Activated naive CD4-positive, alpha-beta T cell treated with anti-CD3 and anti-CD28 coated beads, Interleukin-2, amount 50 U/mL, for 72 hours (primary cell): Measurements from ENCODE around the gene JAK1. TPM values are rescaled to one million over a fixed set of nuclear protein-coding genes. Genes with fewer than 3 reads are reported as not detected.

ENCODE experiments used
- ATAC-seq, 2 donors: fragments of 150-1000 bp; cut with Tn5 transposase; 2 replicates each; pipeline ENCODE4 v1.10.0; 2021; ENCODE audit warnings: mild to moderate bottlenecking in 2 of 2, moderate library complexity in 2 of 2
- DNase-seq, 2 donors: peaks; one replicate each; pipeline ENCODE4 v3.0.0; 2021 to 2022; ENCODE audit warnings: low spot score in 2 of 2
- H3K27ac Mint-ChIP-seq, 2 donors: one replicate each; pipeline ENCODE4 v1.8.0; 2022; ENCODE audit warnings: mild to moderate bottlenecking in 2 of 2, mixed read lengths in 2 of 2
- H3K36me3 Mint-ChIP-seq, 2 donors: one replicate each; pipeline ENCODE4 v1.8.0; 2022; ENCODE audit warnings: mixed read lengths in 2 of 2
- H3K9me3 Mint-ChIP-seq, 2 donors: one replicate each; pipeline ENCODE4 v1.8.0; 2022; ENCODE audit warnings: mixed read lengths in 2 of 2
- total RNA-seq, 2 donors: library from RNA; stranded (reverse); gene quantifications; one replicate each; pipeline ENCODE4 v1.2.3, GENCODE V29; 2022

JAK1 gene
- total RNA-seq, 2 donors from 2014 or later = 95.3 to 133 TPM

GRCh38 chr1:64962441-64962840 is 3.9 kb downstream of the JAK1 start:
- ATAC-seq (peak; percentile 26 to 56), DNase-seq (peak; percentile 27 to 69)
- Mint-ChIP-seq H3K27ac (peak overlapping the region; percentile 83 to 85), H3K36me3 (peaks cover 8 to 10% of the 10 kb centered on the region in 2 donors), H3K9me3 (no peaks in the 10 kb centered on the region)

DNA sequence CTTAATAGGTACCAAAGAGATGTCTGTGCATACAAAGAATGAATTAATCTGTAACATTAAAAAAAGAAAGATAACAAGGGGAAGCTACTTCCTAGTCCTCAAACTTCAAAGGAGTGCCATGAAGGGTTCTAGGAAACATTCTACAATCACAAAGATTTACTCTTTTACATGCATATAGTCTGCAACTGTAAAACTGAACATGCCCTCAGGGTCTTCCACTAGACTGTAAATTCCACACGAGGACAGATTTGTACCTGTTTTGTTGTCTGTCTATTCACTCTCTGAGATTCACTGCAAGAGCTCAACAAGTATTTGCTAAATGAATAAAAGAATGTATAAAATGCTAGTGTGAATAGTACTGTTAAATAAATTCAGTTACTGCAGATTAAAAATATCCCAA is 4.4 kb downstream of the JAK1 start:
- H3K36me3 Mint-ChIP-seq = peaks cover 8 to 10% of the 10 kb centered on the region in 2 donors
- no peaks in the 10 kb centered on the region for H3K9me3 Mint-ChIP-seq
- DNase-seq (no peak), ATAC-seq (no peak)
- H3K27ac Mint-ChIP-seq = peak overlapping the region; percentile 83 to 85

GRCh38 chr1:64960731-64961130 is 5.6 kb downstream of the JAK1 start:
- Mint-ChIP-seq H3K9me3 (no peaks in the 10 kb centered on the region), H3K36me3 (peaks cover 7 to 9% of the 10 kb centered on the region in 2 donors), H3K27ac (peak overlapping the region; percentile 39 to 83)
- DNase-seq (no peak), ATAC-seq (peak; percentile 24 to 42)

GRCh38 chr1:64959986-64960385 is 6.4 kb downstream of the JAK1 start:
- Mint-ChIP-seq H3K27ac (peak overlapping the region; percentile 50 to 83), H3K36me3 (peaks cover 0 to 2% of the 10 kb centered on the region in 2 donors), H3K9me3 (no peaks in the 10 kb centered on the region)
- ATAC-seq = no peak
- DNase-seq = no peak

- peak; percentile 89 for ATAC-seq
- Mint-ChIP-seq H3K36me3 (no peaks in the 10 kb centered on the region), H3K27ac (no peak overlapping the region), H3K9me3 (no peaks in the 10 kb centered on the region)
- peak; percentile 49 to 61 for DNase-seq
These were observed 9.5 kb downstream of the JAK1 start for GRCh38 chr1:64956733-64957441.

DNA sequence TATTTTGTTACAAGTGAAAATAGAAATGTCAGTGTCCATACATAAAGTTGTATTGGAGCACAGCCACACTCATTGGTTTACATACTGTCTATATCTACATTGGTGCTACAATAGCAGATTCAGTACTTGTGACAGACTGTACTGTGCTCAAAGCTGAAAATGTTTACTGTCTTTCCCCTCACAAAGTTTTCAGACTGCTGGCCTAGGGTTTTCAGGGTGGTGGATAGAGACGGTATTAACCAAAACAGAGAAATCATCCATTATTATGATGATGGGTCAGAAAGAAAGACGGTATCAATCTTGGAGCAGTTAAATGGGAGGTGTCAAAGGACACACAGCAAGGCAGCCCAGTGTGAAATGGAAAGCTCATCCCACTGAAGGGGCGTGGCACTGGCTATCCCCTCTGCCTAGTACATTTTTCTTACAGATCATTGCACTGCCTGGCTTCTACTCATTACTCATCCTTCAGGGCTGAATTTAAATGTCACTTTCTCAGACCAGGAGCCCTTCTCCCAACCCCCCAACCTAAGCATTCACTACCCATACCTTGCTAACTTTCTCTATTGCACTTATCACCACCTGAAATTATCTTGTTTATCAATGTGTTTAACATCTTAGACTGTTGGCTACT is 10.2 kb downstream of the JAK1 start:
- peak; percentile 38 to 60 for ATAC-seq
- H3K9me3 Mint-ChIP-seq = no peaks in the 10 kb centered on the region
- DNase-seq = peak in 1 of 2 donors; percentile 24
- H3K36me3 Mint-ChIP-seq = no peaks in the 10 kb centered on the region
- H3K27ac Mint-ChIP-seq = no peak overlapping the region

DNA sequence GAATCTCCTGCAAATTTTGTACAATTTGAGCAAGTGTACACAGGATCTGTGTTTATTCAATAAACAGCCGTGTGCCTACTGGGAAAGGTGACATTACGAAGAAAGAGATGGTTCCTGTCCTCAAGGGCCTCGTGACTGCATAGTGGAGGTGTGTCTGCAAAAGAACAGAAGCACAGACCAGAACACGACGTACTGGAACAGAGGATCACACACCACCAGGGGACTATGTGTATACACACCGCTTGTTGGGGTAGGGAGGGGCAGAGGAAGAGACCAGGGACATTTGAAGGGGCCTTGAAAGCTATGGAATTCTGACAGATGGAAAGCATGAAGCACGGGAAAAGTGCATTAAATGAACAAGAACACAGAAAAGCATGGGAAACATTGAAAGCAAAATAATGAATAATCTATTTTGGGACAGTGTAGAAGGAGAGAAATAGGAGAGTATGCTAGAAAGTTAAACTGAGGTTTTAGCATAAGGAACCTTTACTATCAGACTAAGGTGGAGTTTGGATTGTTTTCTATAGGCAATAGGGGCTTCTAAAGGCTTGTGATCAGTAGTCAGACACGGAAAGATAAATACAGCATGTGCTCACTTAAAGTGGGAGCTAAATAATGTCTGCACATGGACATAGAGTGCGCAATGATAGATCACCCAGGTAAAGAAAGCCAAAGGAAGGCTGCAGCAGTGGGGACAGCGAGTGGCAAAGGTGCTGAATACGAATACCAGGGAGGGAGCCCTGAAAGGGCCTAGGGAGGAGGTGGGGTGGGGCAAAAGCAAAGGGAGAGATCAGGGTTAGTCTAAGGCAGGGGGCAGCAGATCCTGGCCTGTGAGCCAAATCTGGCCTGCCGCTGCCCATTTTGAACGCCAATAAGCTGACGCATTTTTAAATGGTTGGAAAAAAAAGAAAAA is 11.0 kb downstream of the JAK1 start:
- Mint-ChIP-seq H3K36me3 (no peaks in the 10 kb centered on the region), H3K9me3 (no peaks in the 10 kb centered on the region), H3K27ac (no peak overlapping the region)
- ATAC-seq = no peak
- no peak for DNase-seq

DNA sequence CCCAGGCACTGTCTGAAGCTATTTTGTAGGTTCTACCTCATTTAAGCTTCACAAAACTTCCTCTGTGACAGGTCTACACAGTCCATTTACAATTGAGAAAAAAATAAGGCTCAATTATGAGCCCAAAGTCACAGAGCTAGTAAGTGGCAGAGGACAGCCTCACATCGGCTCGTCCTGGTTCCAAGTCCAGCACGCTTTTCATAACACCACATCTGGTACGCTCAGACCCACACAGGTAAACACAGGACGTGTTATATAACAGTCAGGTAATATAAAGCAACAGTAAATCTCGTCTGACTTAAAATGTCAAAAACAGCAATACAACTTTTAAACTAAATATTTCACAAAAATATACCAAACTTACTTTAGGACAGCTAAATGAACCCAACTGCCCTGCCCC is 13.1 kb downstream of the JAK1 start:
- Mint-ChIP-seq H3K36me3 (no peaks in the 10 kb centered on the region), H3K27ac (no peak overlapping the region), H3K9me3 (no peaks in the 10 kb centered on the region)
- ATAC-seq (no peak), DNase-seq (no peak)

DNA sequence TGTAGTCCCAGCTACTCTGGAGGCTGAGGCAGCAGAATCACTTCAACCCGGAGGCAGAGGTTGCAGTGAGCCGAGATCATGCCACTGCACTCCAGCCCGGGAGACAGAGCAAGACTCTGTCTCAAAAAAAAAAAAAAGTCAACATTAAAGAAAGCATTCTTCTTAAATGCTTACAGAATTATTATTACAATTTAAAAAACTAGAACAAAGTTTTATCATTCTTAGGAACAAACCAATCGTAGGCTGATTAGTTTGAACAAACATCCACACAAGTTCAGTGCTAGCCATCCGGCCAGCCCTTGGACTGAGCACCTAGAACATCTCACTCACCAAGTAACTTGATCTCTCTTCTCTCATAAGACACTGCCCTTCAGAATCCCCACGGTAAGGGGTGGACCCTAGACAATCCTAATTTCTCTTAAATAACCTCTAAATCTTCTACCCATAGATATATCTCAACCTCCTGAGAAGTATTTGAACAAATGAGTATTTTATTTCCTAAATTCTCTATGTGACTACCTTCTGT is 16.0 kb downstream of the JAK1 start:
- Mint-ChIP-seq H3K9me3 (no peaks in the 10 kb centered on the region), H3K36me3 (no peaks in the 10 kb centered on the region), H3K27ac (peak overlapping the region; percentile 71 to 76)
- DNase-seq (no peak), ATAC-seq (no peak)

GRCh38 chr1:64948905-64949833 is 17.2 kb downstream of the JAK1 start:
- Mint-ChIP-seq H3K9me3 (no peaks in the 10 kb centered on the region), H3K36me3 (no peaks in the 10 kb centered on the region), H3K27ac (peak overlapping the region; percentile 79 to 80)
- ATAC-seq (peak; percentile 88 to 89), DNase-seq (peak in 1 of 2 donors; percentile 43)

GRCh38 chr1:64948216-64948615 is 18.1 kb downstream of the JAK1 start:
- no peaks in the 10 kb centered on the region for H3K36me3 Mint-ChIP-seq
- peak overlapping the region; percentile 62 to 80 for H3K27ac Mint-ChIP-seq
- no peaks in the 10 kb centered on the region for H3K9me3 Mint-ChIP-seq
- DNase-seq (no peak), ATAC-seq (no peak)

DNA sequence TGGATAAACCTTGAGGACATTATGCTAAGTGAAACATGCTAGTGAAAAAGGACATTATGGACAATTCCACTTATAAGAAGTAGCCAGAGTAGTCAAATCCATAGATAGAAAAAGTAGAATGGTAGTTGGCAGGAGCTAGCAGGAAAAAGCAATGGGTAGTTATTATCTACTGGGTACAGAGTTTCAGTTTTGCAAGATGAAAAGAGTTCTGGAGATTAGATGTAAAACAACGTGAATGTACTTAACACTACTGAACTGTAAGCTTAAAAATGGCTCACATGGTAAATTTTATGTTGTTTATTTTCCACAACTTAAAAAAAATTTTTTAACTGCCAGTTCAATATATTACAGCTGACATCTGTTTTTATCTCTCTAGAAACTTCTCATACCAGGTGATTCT is 19.4 kb downstream of the JAK1 start:
- Mint-ChIP-seq H3K27ac (peak overlapping the region in 1 of 2 donors; percentile 39), H3K36me3 (no peaks in the 10 kb centered on the region), H3K9me3 (no peaks in the 10 kb centered on the region)
- DNase-seq (no peak), ATAC-seq (no peak)

- DNase-seq = no peak
- H3K36me3 Mint-ChIP-seq = peaks cover 0 to 5% of the 10 kb centered on the region in 2 donors
- no peak overlapping the region for H3K27ac Mint-ChIP-seq
- no peak for ATAC-seq
- no peaks in the 10 kb centered on the region for H3K9me3 Mint-ChIP-seq
These were observed 21.4 kb downstream of the JAK1 start for GRCh38 chr1:64944913-64945312.

DNA sequence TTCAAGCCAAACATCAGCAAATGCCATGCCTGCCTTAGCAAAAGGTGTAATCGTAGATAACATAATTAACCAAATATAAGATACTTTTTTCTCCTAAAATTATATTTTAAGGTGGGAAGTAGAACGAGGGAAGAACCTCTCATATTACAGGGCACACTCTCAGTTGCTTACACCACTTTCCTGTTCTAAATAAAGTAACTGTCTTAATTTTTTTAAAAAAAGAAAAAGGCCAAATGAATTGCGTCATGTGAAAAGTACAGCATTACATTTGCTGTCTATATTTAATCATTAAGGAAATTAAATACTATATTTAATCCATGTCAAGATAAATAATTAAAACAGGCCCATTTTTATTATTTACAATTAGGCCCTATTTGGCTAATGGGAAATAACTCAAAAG is 23.7 kb downstream of the JAK1 start:
- ATAC-seq (no peak), DNase-seq (no peak)
- peaks cover 0 to 16% of the 10 kb centered on the region in 2 donors for H3K36me3 Mint-ChIP-seq

DNA sequence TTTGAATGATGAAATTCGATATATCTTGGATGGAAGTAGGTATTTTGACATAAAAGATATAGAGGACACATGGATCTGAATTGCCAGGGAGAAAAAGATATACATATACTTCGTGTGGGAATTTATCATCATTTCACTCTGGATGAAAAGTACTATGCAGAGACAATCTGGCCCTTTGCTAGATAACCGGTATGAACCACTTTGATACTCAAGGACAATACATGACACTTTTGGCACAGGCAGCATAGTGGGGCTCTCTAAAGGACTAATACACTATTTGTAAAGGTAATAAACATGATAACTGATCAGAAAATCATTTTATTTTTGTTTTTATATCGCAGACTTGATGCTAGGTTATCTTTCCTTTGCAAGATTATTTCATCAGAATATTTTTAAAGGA is 24.2 kb downstream of the JAK1 start:
- DNase-seq (no peak), ATAC-seq (no peak)
- Mint-ChIP-seq H3K36me3 (peaks cover 0 to 16% of the 10 kb centered on the region in 2 donors), H3K27ac (no peak overlapping the region), H3K9me3 (peaks cover 0 to 4% of the 10 kb centered on the region in 2 donors)

More for the DNA sequence above, 23.7 kb downstream of the JAK1 start:
- no peak overlapping the region for H3K27ac Mint-ChIP-seq
- H3K9me3 Mint-ChIP-seq = peaks cover 0 to 4% of the 10 kb centered on the region in 2 donors
